HCT116 (cell line): ENCODE measurements around the gene MTERF4. TPM values are rescaled to one million over a fixed set of nuclear protein-coding genes. Genes with fewer than 3 reads are reported as not detected.

Experiments
- ATAC-seq: fragments of 200-7000 bp; cut with Tn5 transposase; 2 replicates; pipeline ENCODE4 v1.9.1; 2020; ENCODE audit warnings: mild to moderate bottlenecking, moderate library complexity
- BruUV-seq: library from RNA; stranded (reverse); fragments of 400-500 nt; replicated peaks from 2 replicates; lab custom pipeline; 2021; lab: Mats Ljungman, UMichigan
- CTCF ChIA-PET: fragments of 300-600 bp; sonication (Branson Sonifier 250); formaldehyde crosslinking; loops from one replicate; lab custom pipeline; 2021; ENCODE audit warnings: antibody characterized with exemption; lab: Charles Lee
- POLR2A ChIA-PET: fragments of 300-600, 350-600 bp; sonication (Branson Sonifier 250); formaldehyde crosslinking; loops from one replicate; lab custom pipeline; 2021; ENCODE audit warnings: antibody characterized with exemption; lab: Charles Lee
- RAD21 ChIA-PET, 2 experiments: fragments of 300-600 bp; sonication (Branson Sonifier 250); formaldehyde crosslinking; loops; one replicate each; lab custom pipeline; 2023; ENCODE audit warnings: low total read pairs in 2 of 2; ENCODE audit not compliant: uncharacterized antibody in 2 of 2, unreplicated experiment in 2 of 2, low non-redundant PET in 1 of 2; lab: Charles Lee
- DNase-seq: peaks from one replicate; pipeline ENCODE4 v3.0.0-alpha.2; 2010; ENCODE audit warnings: low read depth, low spot score
- H2AFZ ChIP-seq: fragments of 200-600 bp; shearing (Covaris generic), sonication (generic); 2 replicates; pipeline ENCODE4 v1.6.1; 2017; ENCODE audit warnings: low read depth, mixed run types, mixed read lengths, antibody characterized with exemption, low read length; ENCODE audit not compliant: poor library complexity, severe bottlenecking
- H3K27ac ChIP-seq: 2 replicates; pipeline ENCODE4 v1.5.1; 2012; ENCODE audit warnings: low read depth, low read length
- H3K27me3 ChIP-seq: fragments of 200-600 bp; sonication (generic); 2 replicates; pipeline ENCODE4 v1.6.1; 2016; ENCODE audit warnings: mixed run types, low read length, mixed read lengths; ENCODE audit not compliant: insufficient read depth
- H3K36me3 ChIP-seq, 2 experiments: fragments of 200-500 bp in 1 of 2; fragments of 200-600 bp in 1 of 2; sonication (Bioruptor generic) in 1 of 2; sonication (generic) in 1 of 2; 2 replicates each; pipeline versions ENCODE4 v1.5.1 to v1.6.1; 2014 to 2016; ENCODE audit warnings: low read length in 2 of 2, inconsistent platforms in 1 of 2, mixed read lengths in 1 of 2, mixed run types in 1 of 2; ENCODE audit not compliant: insufficient read depth in 2 of 2, control insufficient read depth in 1 of 2
- H3K4me1 ChIP-seq, 2 experiments: fragments of 200-600 bp in 1 of 2; sonication (generic) in 1 of 2; 2 replicates each; pipeline versions ENCODE4 v1.5.1 to v1.6.1; 2012 to 2017; ENCODE audit warnings: low read length in 2 of 2, inconsistent platforms in 1 of 2, mild to moderate bottlenecking in 1 of 2, mixed read lengths in 1 of 2, mixed run types in 1 of 2, moderate library complexity in 1 of 2; ENCODE audit not compliant: insufficient read depth in 2 of 2, control insufficient read depth in 1 of 2
- H3K4me2 ChIP-seq: fragments of 200-600 bp; sonication (generic); 2 replicates; pipeline ENCODE4 v1.6.1; 2017; ENCODE audit warnings: mixed run types, low read length, mixed read lengths
- H3K4me3 ChIP-seq, 2 experiments: fragments of 200-600 bp in 1 of 2; sonication (generic) in 1 of 2; replicated peaks in 1 of 2; 2 replicates each; pipeline ENCODE4 v1.5.1; 2011 to 2016; ENCODE audit warnings: low read length in 2 of 2, control low read depth in 1 of 2, low read depth in 1 of 2, mild to moderate bottlenecking in 1 of 2, mixed read lengths in 1 of 2, mixed run types in 1 of 2
- H3K79me2 ChIP-seq: fragments of 200-600 bp; sonication (generic); 2 replicates; pipeline ENCODE4 v1.6.1; 2017; ENCODE audit warnings: mild to moderate bottlenecking, mixed run types, low read length, moderate library complexity, mixed read lengths; ENCODE audit not compliant: insufficient read depth
- H3K9ac ChIP-seq: fragments of 200-600 bp; sonication (generic); 2 replicates; pipeline ENCODE4 v1.6.1; 2016; ENCODE audit warnings: low read length, mixed read lengths
- H3K9me2 ChIP-seq: fragments of 200-600 bp; sonication (generic), shearing (Covaris generic); 2 replicates; pipeline ENCODE4 v1.6.1; 2017; ENCODE audit warnings: mixed run types, mild to moderate bottlenecking, moderate library complexity; ENCODE audit not compliant: insufficient read depth
- H3K9me3 ChIP-seq, 2 experiments: fragments of 200-500 bp in 1 of 2; fragments of 200-600 bp in 1 of 2; sonication (Bioruptor generic) in 1 of 2; sonication (generic) in 1 of 2; 2 replicates each; pipeline ENCODE4 v1.6.1; 2014 to 2017; ENCODE audit warnings: low read length in 2 of 2, mixed read lengths in 2 of 2, inconsistent platforms in 1 of 2, low read depth in 1 of 2, mild to moderate bottlenecking in 1 of 2, mixed run types in 1 of 2, moderate library complexity in 1 of 2; ENCODE audit not compliant: control insufficient read depth in 1 of 2, insufficient read depth in 1 of 2
- H4K20me1 ChIP-seq: fragments of 200-600 bp; sonication (generic), shearing (Covaris generic); 2 replicates; pipeline ENCODE4 v1.6.1; 2017; ENCODE audit warnings: mixed run types, mild to moderate bottlenecking, moderate library complexity; ENCODE audit not compliant: insufficient read depth
- CBX3 ChIP-seq: IDR thresholded peaks from 2 replicates; pipeline ENCODE4 v1.6.1; 2012; ENCODE audit warnings: low read depth
- CEBPB ChIP-seq: IDR thresholded peaks from 2 replicates; pipeline ENCODE4 v1.6.1; 2012; ENCODE audit warnings: low read depth
- CTCF ChIP-seq, 3 experiments: fragments of 200-600 bp in 1 of 3; sonication (generic) in 1 of 3; IDR thresholded peaks in 2 of 3; conservative IDR thresholded peaks in 1 of 3; 2 replicates each; pipeline ENCODE4 v1.5.1; 2012 to 2017; ENCODE audit warnings: low read depth in 2 of 3, low read length in 2 of 3, antibody characterized with exemption in 1 of 3, borderline replicate concordance in 1 of 3, control low read depth in 1 of 3, mild to moderate bottlenecking in 1 of 3, mixed read lengths in 1 of 3, mixed run types in 1 of 3, moderate library complexity in 1 of 3; ENCODE audit not compliant: insufficient read depth in 1 of 3
- EGR1 ChIP-seq: IDR thresholded peaks from 2 replicates; pipeline ENCODE4 v1.6.1; 2012; ENCODE audit warnings: low read depth
- EZH2 ChIP-seq: fragments of 200-600 bp; sonication (generic); IDR thresholded peaks from 2 replicates; pipeline ENCODE4 v1.6.1; 2017; ENCODE audit warnings: antibody characterized with exemption, mixed run types
- POLR2AphosphoS5 ChIP-seq: IDR thresholded peaks from 2 replicates; pipeline ENCODE4 v1.6.1; 2011; ENCODE audit warnings: mild to moderate bottlenecking, low read depth, low read length, moderate library complexity
- RAD21 ChIP-seq: IDR thresholded peaks from 2 replicates; pipeline ENCODE4 v1.6.1; 2012; ENCODE audit warnings: low read depth, mild to moderate bottlenecking
- SIN3A ChIP-seq: IDR thresholded peaks from 2 replicates; pipeline ENCODE4 v1.6.1; 2012; ENCODE audit warnings: low read depth
- SP1 ChIP-seq: IDR thresholded peaks from 2 replicates; pipeline ENCODE4 v1.6.1; 2012; ENCODE audit warnings: low read depth
- SRF ChIP-seq: IDR thresholded peaks from 2 replicates; pipeline ENCODE4 v1.6.1; 2012; ENCODE audit warnings: low read depth
- YY1 ChIP-seq: IDR thresholded peaks from 2 replicates; pipeline ENCODE4 v1.6.1; 2011; ENCODE audit warnings: low read length, low read depth, moderate library complexity, mild to moderate bottlenecking; ENCODE audit not compliant: insufficient replicate concordance; ENCODE audit errors: extremely low read depth
- ZBTB33 ChIP-seq: IDR thresholded peaks from 2 replicates; pipeline ENCODE4 v1.6.1; 2011; ENCODE audit warnings: mild to moderate bottlenecking, low read length, moderate library complexity; ENCODE audit not compliant: insufficient replicate concordance; ENCODE audit errors: extremely low read depth
- ZNF274 ChIP-seq: fragments of 200-500 bp; sonication (Bioruptor generic); IDR thresholded peaks from 2 replicates; pipeline ENCODE4 v1.6.1; 2014; ENCODE audit warnings: mild to moderate bottlenecking, low read depth, low read length, inconsistent platforms
- intact Hi-C: fragments of 100-400 bp; cut with micrococcal nuclease; formaldehyde crosslinking; loops from 2 replicates; pipeline ENCODE4 v1.10.0; 2022
- total RNA-seq: library from RNA; stranded (reverse); gene quantifications from one replicate; pipeline ENCODE4 v1.2.1, GENCODE V29; 2021; ENCODE audit not compliant: unreplicated experiment
- TF ChIP-seq, protein P1 (sequence below): IDR thresholded peaks from 2 replicates; pipeline ENCODE4 v1.6.1; 2012

The MTERF4 gene
- total RNA-seq, 1 experiment from 2014 or later = 25.5 TPM

GRCh38 chr2:241061275-241061674 is 40.8 kb downstream of the MTERF4 start:
- CTCF ChIA-PET = interaction anchor here (1.8 kb wide), 1 partner anchor 17 kb away, joined by 5 read pairs; no protein-coding TSS in a partner anchor
- Histone ChIP-seq H3K27me3 (no peaks in the 10 kb centered on the region), H4K20me1 (no peaks in the 10 kb centered on the region), H3K9me3 (no peaks in the 10 kb centered on the region), H2AFZ (no peak overlapping the region), H3K9me2 (no peaks in the 10 kb centered on the region), H3K4me3 (no peak overlapping the region), H3K4me2 (no peak overlapping the region), H3K4me1 (peaks cover 3 to 11% of the 10 kb centered on the region in 2 experiments; a peak in 3 of 4 replicates), H3K79me2 (no peaks in the 10 kb centered on the region), H3K9ac (no peak overlapping the region), H3K36me3 (no peaks in the 10 kb centered on the region), H3K27ac (no peak overlapping the region)
- TF ChIP-seq EZH2 (no peak), SIN3A (no peak), SRF (no peak), CBX3 (no peak)
- TF ChIP-seq, protein P1, sequence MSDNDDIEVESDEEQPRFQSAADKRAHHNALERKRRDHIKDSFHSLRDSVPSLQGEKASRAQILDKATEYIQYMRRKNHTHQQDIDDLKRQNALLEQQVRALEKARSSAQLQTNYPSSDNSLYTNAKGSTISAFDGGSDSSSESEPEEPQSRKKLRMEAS = no peak
- POLR2A ChIA-PET = no interaction called here
- intact Hi-C loops = no loop called here
- ATAC-seq (no peak), DNase-seq (no peak)
- RAD21 ChIA-PET = no interaction called here
- BruUV-seq = no TSS peak

- no peaks in the 10 kb centered on the region for H3K4me1 ChIP-seq
- ChIA-PET POLR2A (no interaction called here), RAD21 (no interaction called here), CTCF (no interaction called here)
- no peaks in the 10 kb centered on the region for H3K27me3 ChIP-seq
- no peaks in the 10 kb centered on the region for H4K20me1 ChIP-seq
- no peaks in the 10 kb centered on the region for H3K79me2 ChIP-seq
- intact Hi-C loops = no loop called here
- H2AFZ ChIP-seq = no peak overlapping the region
- ATAC-seq (no peak), DNase-seq (no peak)
- no peaks in the 10 kb centered on the region for H3K9me3 ChIP-seq
- TF ChIP-seq, protein P1 = no peak
- TF ChIP-seq CTCF (IDR thresholded peaks at IDR 0.05 in 2 of 3, conservative IDR thresholded peaks at IDR 0.05 in 1 of 3; ENCODE audit: borderline replicate concordance in 1 of 3, insufficient read depth in 1 of 3, low read depth in 2 of 3, low read length in 2 of 3) (no peak), CEBPB (no peak), SP1 (no peak), YY1 (no peak), EGR1 (no peak), CBX3 (no peak), ZBTB33 (no peak), POLR2AphosphoS5 (no peak), EZH2 (no peak), RAD21 (no peak), SIN3A (no peak), ZNF274 (no peak), SRF (no peak)
- no peak overlapping the region for H3K4me3 ChIP-seq
- no peak overlapping the region for H3K4me2 ChIP-seq
- no TSS peak for BruUV-seq
- H3K9ac ChIP-seq = no peak overlapping the region
- no peaks in the 10 kb centered on the region for H3K9me2 ChIP-seq
- H3K36me3 ChIP-seq = no peaks in the 10 kb centered on the region
- no peak overlapping the region for H3K27ac ChIP-seq
Measured at GRCh38 chr2:241053576-241054251, 48.4 kb downstream of the MTERF4 start.
